ENCODE results near the gene CHMP1A.

Gene CHMP1A

GRCh38 chr16:89623511-89624261, 33.8 kb downstream of the CHMP1A start:
- DNase-seq: no peak

- DNase-seq: no peak
These were observed 35.7 kb downstream of the CHMP1A start for GRCh38 chr16:89621698-89622409.

GRCh38 chr16:89621136-89621697, 36.3 kb downstream of the CHMP1A start:
- no peak for DNase-seq

GRCh38 chr16:89620406-89620841, 37.1 kb downstream of the CHMP1A start:
- no peak for DNase-seq

GRCh38 chr16:89619840-89620239, 37.7 kb downstream of the CHMP1A start:
- DNase-seq: no peak

GRCh38 chr16:89618109-89618998, 39.2 kb downstream of the CHMP1A start:
- DNase-seq: no peak

GRCh38 chr16:89617036-89617435, 40.5 kb downstream of the CHMP1A start:
- no peak for DNase-seq

- DNase-seq: no peak
These were observed 40.9 kb downstream of the CHMP1A start for GRCh38 chr16:89616623-89617022.

- no peak for DNase-seq
These were observed 41.9 kb downstream of the CHMP1A start for GRCh38 chr16:89615596-89616090.

GRCh38 chr16:89615176-89615575, 42.3 kb downstream of the CHMP1A start:
- DNase-seq: no peak

GRCh38 chr16:89613954-89614459, 43.5 kb downstream of the CHMP1A start:
- DNase-seq: no peak

- DNase-seq: no peak
These were observed 44.1 kb downstream of the CHMP1A start, which contains the start of gene DPEP1 for GRCh38 chr16:89613231-89613953. Gene DPEP1, plus strand, starts transcription at chr16:89613642. Its CDS starts 16,769 bp downstream, at chr16:89630411.

GRCh38 chr16:89612415-89613166, 44.9 kb downstream of the CHMP1A start:
- no peak for DNase-seq

GRCh38 chr16:89610108-89610453, 47.4 kb downstream of the CHMP1A start:
- no peak for DNase-seq

GRCh38 chr16:89607937-89608740, 49.4 kb downstream of the CHMP1A start:
- DNase-seq: no peak

GRCh38 chr16:89607453-89607852, 50.1 kb downstream of the CHMP1A start:
- DNase-seq: no peak

- no peak for DNase-seq
These were observed 51.5 kb downstream of the CHMP1A start for GRCh38 chr16:89606006-89606405.

- no peak for DNase-seq
These were observed 52.1 kb downstream of the CHMP1A start for GRCh38 chr16:89605186-89605970.

GRCh38 chr16:89604764-89605163, 52.7 kb downstream of the CHMP1A start:
- no peak for DNase-seq
